Measurements from ENCODE around the gene PPIA. TPM values are rescaled to one million over a fixed set of nuclear protein-coding genes. Genes with fewer than 3 reads are reported as not detected.
A peak's percentile ranks its signal among the peaks of the same experiment; 100 is the strongest.

Gene PPIA
- total RNA-seq, 1 experiment from 2014 or later: 2,836 TPM

DNA sequence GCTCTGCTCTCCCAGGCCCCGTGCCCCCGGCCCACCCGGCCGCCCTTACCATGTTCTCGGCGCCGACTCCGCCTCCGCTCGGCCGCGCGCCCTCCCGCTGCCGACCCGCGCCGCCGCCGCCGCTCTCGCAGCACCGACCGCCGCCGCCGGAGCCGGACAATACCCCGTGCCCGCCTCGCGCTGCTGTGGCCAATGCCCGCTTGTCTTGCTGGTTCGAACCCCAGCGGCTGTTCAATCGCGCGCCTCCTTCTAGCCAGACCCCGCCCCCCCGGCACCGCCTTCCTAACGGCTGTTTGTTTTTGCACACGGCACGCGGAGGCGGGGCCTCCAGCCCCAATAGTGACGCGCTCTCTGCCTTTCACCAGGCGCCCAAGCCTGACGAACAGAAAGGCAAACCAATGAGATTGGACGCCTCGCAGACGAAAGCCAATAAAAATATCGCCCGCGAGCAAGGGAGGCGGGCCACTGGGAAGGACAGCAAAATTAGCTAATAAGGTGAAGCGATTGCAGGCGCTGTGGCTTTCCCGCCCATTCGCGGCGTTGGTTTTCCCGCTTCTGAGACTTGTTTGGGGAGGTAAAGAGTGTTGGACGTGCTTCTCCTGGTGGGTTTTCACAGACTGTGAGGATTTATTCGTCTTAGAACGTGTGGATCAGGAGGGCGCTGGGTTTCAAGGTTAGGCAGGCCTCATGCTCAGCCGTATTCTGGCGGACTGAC lies 51.6 kb downstream of the PPIA start, which contains the start of gene H2AZ2:
Gene H2AZ2 (minus strand): TSS at position 168 of the 715 bp plus-strand sequence. CDS start 116 bp downstream, at position 52.
- Histone ChIP-seq H3K9me3 (ENCODE audit: control insufficient read depth in 1 of 2, insufficient read depth in 1 of 2, low read depth in 1 of 2, low read length in 2 of 2) (no peaks in the 10 kb centered on the region), H3K9ac (ENCODE audit: low read length) (peak within 1 kb of the TSS; percentile 91), H3K4me2 (ENCODE audit: low read length) (peak within 1 kb of the TSS; percentile 84), H3K4me3 (replicated peaks in 1 of 2; ENCODE audit: low read depth in 1 of 2, low read length in 2 of 2) (peak within 1 kb of the TSS; percentile 84 to 97), H3K27ac (ENCODE audit: low read depth, low read length) (peak within 1 kb of the TSS; percentile 89), H3K4me1 (ENCODE audit: control insufficient read depth in 1 of 2, insufficient read depth in 2 of 2, low read length in 2 of 2) (peaks cover 5 to 28% of the 10 kb centered on the region in 2 experiments; a peak in 3 of 4 replicates), H2AFZ (ENCODE audit: low read depth, low read length, poor library complexity, severe bottlenecking) (no peak within 1 kb of the TSS), H3K9me2 (ENCODE audit: insufficient read depth) (no peaks in the 10 kb centered on the region), H3K27me3 (ENCODE audit: insufficient read depth, low read length) (no peaks in the 10 kb centered on the region), H4K20me1 (ENCODE audit: insufficient read depth) (peaks cover 11% of the 10 kb centered on the region; the same call in 1 of the 2 replicates), H3K36me3 (ENCODE audit: control insufficient read depth in 1 of 2, insufficient read depth in 2 of 2, low read length in 2 of 2) (no peaks in the 10 kb centered on the region; a peak in 1 of 4 replicates), H3K79me2 (ENCODE audit: insufficient read depth, low read length) (peaks cover 45% of the 10 kb centered on the region)
- POLR2A ChIA-PET: interaction anchor here (0.6 to 1.6 kb wide), 11 partner anchors 9 to 273 kb away, joined by 3 to 6 read pairs (median 4); partner anchors contain the start of genes OGDH and PURB
- CTCF ChIA-PET: interaction anchor here (0.6 to 2.3 kb wide), 14 partner anchors 9 to 500 kb away, joined by 3 to 8 read pairs (median 4); partner anchors contain the start of gene DDX56
- RAD21 ChIA-PET (ENCODE audit: low non-redundant PET in 1 of 2, low total read pairs in 2 of 2, uncharacterized antibody in 2 of 2, unreplicated experiment in 2 of 2): no interaction called here
- peak; percentile 91 for ATAC-seq
- DNase-seq (ENCODE audit: low read depth, low spot score): peak; percentile 99
- intact Hi-C loops (cut with micrococcal nuclease): loop anchor here (2.0 to 5.0 kb wide), 2 partner anchors 51 to 259 kb away; partner anchors contain the start of gene PPIA
- BruUV-seq (replicated peaks): no TSS peak
- TF ChIP-seq TCF7L2 (IDR thresholded peaks at IDR 0.05; ENCODE audit: borderline replicate concordance, extremely low read depth, insufficient read depth, insufficient read length): no peak
- TF ChIP-seq, protein P1, sequence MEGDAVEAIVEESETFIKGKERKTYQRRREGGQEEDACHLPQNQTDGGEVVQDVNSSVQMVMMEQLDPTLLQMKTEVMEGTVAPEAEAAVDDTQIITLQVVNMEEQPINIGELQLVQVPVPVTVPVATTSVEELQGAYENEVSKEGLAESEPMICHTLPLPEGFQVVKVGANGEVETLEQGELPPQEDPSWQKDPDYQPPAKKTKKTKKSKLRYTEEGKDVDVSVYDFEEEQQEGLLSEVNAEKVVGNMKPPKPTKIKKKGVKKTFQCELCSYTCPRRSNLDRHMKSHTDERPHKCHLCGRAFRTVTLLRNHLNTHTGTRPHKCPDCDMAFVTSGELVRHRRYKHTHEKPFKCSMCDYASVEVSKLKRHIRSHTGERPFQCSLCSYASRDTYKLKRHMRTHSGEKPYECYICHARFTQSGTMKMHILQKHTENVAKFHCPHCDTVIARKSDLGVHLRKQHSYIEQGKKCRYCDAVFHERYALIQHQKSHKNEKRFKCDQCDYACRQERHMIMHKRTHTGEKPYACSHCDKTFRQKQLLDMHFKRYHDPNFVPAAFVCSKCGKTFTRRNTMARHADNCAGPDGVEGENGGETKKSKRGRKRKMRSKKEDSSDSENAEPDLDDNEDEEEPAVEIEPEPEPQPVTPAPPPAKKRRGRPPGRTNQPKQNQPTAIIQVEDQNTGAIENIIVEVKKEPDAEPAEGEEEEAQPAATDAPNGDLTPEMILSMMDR (IDR thresholded peaks at IDR 0.05 in 2 of 3, conservative IDR thresholded peaks at IDR 0.05 in 1 of 3; ENCODE audit: borderline replicate concordance in 1 of 3, insufficient read depth in 1 of 3, low read depth in 2 of 3, low read length in 2 of 3): no peak
- TF ChIP-seq EZH2 (IDR thresholded peaks at IDR 0.05): no peak
- peak; percentile 78 for TF ChIP-seq CBX3 (IDR thresholded peaks at IDR 0.05; ENCODE audit: low read depth)
- TF ChIP-seq, protein P2, sequence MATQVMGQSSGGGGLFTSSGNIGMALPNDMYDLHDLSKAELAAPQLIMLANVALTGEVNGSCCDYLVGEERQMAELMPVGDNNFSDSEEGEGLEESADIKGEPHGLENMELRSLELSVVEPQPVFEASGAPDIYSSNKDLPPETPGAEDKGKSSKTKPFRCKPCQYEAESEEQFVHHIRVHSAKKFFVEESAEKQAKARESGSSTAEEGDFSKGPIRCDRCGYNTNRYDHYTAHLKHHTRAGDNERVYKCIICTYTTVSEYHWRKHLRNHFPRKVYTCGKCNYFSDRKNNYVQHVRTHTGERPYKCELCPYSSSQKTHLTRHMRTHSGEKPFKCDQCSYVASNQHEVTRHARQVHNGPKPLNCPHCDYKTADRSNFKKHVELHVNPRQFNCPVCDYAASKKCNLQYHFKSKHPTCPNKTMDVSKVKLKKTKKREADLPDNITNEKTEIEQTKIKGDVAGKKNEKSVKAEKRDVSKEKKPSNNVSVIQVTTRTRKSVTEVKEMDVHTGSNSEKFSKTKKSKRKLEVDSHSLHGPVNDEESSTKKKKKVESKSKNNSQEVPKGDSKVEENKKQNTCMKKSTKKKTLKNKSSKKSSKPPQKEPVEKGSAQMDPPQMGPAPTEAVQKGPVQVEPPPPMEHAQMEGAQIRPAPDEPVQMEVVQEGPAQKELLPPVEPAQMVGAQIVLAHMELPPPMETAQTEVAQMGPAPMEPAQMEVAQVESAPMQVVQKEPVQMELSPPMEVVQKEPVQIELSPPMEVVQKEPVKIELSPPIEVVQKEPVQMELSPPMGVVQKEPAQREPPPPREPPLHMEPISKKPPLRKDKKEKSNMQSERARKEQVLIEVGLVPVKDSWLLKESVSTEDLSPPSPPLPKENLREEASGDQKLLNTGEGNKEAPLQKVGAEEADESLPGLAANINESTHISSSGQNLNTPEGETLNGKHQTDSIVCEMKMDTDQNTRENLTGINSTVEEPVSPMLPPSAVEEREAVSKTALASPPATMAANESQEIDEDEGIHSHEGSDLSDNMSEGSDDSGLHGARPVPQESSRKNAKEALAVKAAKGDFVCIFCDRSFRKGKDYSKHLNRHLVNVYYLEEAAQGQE (IDR thresholded peaks at IDR 0.05; ENCODE audit: low read depth): no peak
- TF ChIP-seq EGR1 (IDR thresholded peaks at IDR 0.05; ENCODE audit: low read depth): peak; percentile 58; the same call in 1 of the 2 replicates
- TF ChIP-seq YY1 (IDR thresholded peaks at IDR 0.05; ENCODE audit: extremely low read depth, insufficient replicate concordance, low read depth, low read length): no peak
- TF ChIP-seq, protein P3, sequence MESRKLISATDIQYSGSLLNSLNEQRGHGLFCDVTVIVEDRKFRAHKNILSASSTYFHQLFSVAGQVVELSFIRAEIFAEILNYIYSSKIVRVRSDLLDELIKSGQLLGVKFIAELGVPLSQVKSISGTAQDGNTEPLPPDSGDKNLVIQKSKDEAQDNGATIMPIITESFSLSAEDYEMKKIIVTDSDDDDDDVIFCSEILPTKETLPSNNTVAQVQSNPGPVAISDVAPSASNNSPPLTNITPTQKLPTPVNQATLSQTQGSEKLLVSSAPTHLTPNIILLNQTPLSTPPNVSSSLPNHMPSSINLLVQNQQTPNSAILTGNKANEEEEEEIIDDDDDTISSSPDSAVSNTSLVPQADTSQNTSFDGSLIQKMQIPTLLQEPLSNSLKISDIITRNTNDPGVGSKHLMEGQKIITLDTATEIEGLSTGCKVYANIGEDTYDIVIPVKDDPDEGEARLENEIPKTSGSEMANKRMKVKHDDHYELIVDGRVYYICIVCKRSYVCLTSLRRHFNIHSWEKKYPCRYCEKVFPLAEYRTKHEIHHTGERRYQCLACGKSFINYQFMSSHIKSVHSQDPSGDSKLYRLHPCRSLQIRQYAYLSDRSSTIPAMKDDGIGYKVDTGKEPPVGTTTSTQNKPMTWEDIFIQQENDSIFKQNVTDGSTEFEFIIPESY (IDR thresholded peaks at IDR 0.05; ENCODE audit: extremely low read depth, insufficient replicate concordance, low read length): peak; percentile 39
- peak; percentile 100 for TF ChIP-seq SP1 (IDR thresholded peaks at IDR 0.05; ENCODE audit: low read depth)
- peak; percentile 74; the same call in 1 of the 2 replicates for TF ChIP-seq SIN3A (IDR thresholded peaks at IDR 0.05; ENCODE audit: low read depth)
- TF ChIP-seq, protein P4, sequence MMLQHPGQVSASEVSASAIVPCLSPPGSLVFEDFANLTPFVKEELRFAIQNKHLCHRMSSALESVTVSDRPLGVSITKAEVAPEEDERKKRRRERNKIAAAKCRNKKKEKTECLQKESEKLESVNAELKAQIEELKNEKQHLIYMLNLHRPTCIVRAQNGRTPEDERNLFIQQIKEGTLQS (IDR thresholded peaks at IDR 0.05): no peak
- peak; percentile 76; the same call in 1 of the 2 replicates for TF ChIP-seq POLR2AphosphoS5 (IDR thresholded peaks at IDR 0.05; ENCODE audit: low read depth, low read length)
- TF ChIP-seq RAD21 (IDR thresholded peaks at IDR 0.05; ENCODE audit: low read depth): no peak
- no peak for TF ChIP-seq CEBPB (IDR thresholded peaks at IDR 0.05; ENCODE audit: low read depth)
- no peak for TF ChIP-seq FOSL1 (IDR thresholded peaks at IDR 0.05; ENCODE audit: low read depth)
- TF ChIP-seq, protein P5, sequence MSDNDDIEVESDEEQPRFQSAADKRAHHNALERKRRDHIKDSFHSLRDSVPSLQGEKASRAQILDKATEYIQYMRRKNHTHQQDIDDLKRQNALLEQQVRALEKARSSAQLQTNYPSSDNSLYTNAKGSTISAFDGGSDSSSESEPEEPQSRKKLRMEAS (IDR thresholded peaks at IDR 0.05): peak; percentile 85; the same call in 1 of the 2 replicates
- no peak for TF ChIP-seq ZNF274 (IDR thresholded peaks at IDR 0.05; ENCODE audit: low read depth, low read length)

All from HCT116 (cell line).